ENCODE measurements around the gene TFDP2. TPM values are rescaled to one million over a fixed set of nuclear protein-coding genes. Genes with fewer than 3 reads are reported as not detected.
"Not testable (repeated sequence)": the region's sequence is repeated elsewhere in the genome, so short reads cannot be mapped to it uniquely, and the experiment has no call there.

Gene TFDP2
- total RNA-seq, 1 donor from 2014 or later: 36.7 TPM

DNA sequence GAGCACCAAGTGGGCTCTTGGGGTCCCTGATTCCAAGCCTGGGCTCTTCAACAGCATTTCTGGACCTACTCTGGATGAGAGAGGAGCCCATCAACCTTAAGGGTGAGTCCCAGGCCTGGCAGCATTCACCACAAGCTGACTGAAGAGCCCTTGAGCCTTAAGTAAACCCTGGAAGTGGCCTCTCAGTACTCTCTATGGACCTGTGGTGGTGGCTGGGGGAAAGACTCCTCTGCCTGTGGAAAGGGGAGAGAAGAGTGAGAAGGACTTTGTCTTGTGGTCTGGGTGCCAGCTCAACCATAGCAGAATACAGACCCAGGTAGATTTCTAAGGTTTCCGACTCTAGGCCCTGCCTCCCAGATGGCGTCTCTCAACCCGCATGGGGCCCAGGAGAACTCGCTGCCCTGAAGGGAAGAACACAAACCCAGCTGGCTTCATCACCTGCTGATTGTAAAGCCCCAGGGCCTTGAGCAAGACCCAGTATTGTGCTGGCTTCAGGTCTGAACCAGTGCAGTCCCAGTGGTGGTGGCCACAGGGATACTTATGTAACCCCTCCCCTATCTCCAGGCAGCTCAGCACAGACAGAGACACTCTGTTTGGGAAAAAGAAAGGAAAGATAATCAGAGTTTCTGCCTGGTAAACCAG lies 71.4 kb downstream of the TFDP2 start:
- H3K36me3 Mint-ChIP-seq (ENCODE audit: low read depth): peaks cover 4% of the 10 kb centered on the region
- no peak overlapping the region for H3K27ac Mint-ChIP-seq
- intact Hi-C loops (cut with micrococcal nuclease): no loop called here
- no peaks in the 10 kb centered on the region for H3K9me3 Mint-ChIP-seq
- no peaks in the 10 kb centered on the region for H3K27me3 Mint-ChIP-seq (ENCODE audit: low read depth)
- no peak overlapping the region for H3K4me3 Mint-ChIP-seq (ENCODE audit: low read depth)
- no peaks in the 10 kb centered on the region for H3K4me1 Mint-ChIP-seq (ENCODE audit: low read depth)
- DNase-seq (ENCODE audit: low spot score): no peak

- intact Hi-C loops (cut with micrococcal nuclease): no loop called here
- H3K27ac Mint-ChIP-seq: no peak overlapping the region
These were observed 72.0 kb downstream of the TFDP2 start for GRCh38 chr3:142077155-142077858.

DNA sequence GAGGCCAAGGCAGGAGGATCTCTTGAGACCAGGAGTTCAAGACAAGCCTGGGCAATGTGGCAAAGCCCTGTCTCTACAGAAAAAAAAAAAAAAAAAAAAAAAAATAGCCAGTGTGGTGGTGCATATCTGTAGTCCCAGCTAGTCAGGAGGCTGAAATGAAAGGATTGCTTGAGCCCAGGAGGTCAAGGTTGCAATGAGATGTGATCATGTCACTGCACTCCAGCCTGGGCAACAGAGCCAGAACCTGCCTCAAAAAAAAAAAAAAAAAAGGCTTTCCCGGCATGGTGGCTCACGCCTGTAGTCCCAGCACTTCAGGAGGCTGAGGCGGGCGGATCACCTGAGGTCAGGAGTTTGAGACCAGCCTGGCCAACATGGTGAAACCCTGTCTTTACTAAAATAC lies 73.7 kb downstream of the TFDP2 start:
- H3K9me3 Mint-ChIP-seq; intact Hi-C loops (cut with micrococcal nuclease); H3K4me3 Mint-ChIP-seq (ENCODE audit: low read depth): not testable (repeated sequence)

More at GRCh38 chr3:142077155-142077858, 72.0 kb downstream of the TFDP2 start:
- H3K4me3 Mint-ChIP-seq (ENCODE audit: low read depth): no peak overlapping the region
- H3K4me1 Mint-ChIP-seq (ENCODE audit: low read depth): no peaks in the 10 kb centered on the region
- DNase-seq (ENCODE audit: low spot score): no peak
- H3K9me3 Mint-ChIP-seq: no peaks in the 10 kb centered on the region
- H3K36me3 Mint-ChIP-seq (ENCODE audit: low read depth): peaks cover 4% of the 10 kb centered on the region
- no peaks in the 10 kb centered on the region for H3K27me3 Mint-ChIP-seq (ENCODE audit: low read depth)

GRCh38 chr3:142072816-142073215 lies 76.5 kb downstream of the TFDP2 start:
- no peaks in the 10 kb centered on the region for H3K27me3 Mint-ChIP-seq (ENCODE audit: low read depth)
- no peak overlapping the region for H3K27ac Mint-ChIP-seq
- DNase-seq (ENCODE audit: low spot score): no peak
- H3K4me1 Mint-ChIP-seq (ENCODE audit: low read depth): peaks cover 8% of the 10 kb centered on the region
- intact Hi-C loops (cut with micrococcal nuclease): no loop called here
- no peaks in the 10 kb centered on the region for H3K36me3 Mint-ChIP-seq (ENCODE audit: low read depth)
- no peak overlapping the region for H3K4me3 Mint-ChIP-seq (ENCODE audit: low read depth)
- H3K9me3 Mint-ChIP-seq: no peaks in the 10 kb centered on the region

More for the DNA sequence above, 73.7 kb downstream of the TFDP2 start:
- H3K27me3 Mint-ChIP-seq (ENCODE audit: low read depth); H3K27ac Mint-ChIP-seq; H3K36me3 Mint-ChIP-seq (ENCODE audit: low read depth); H3K4me1 Mint-ChIP-seq (ENCODE audit: low read depth); DNase-seq (ENCODE audit: low spot score): not testable (repeated sequence)

DNA sequence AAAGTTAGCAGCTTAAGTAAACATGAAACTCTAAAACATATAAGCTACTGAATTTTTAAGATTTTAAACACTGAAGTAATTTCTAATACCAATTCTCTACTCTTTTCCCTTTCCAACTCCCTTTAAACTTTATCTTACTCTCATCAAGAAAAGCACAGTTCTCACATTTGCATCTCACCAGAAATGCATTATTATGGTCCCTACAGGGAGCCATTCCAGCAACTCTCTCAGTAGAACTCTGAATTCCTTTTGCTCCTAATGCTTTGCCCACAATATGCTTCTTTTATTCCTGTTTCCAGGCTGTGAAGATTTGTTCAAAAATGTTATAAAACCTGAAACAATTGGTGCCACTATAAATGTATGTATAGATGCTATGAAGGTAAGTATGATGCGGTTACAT lies 83.4 kb downstream of the TFDP2 start:
- H3K27ac Mint-ChIP-seq: no peak overlapping the region
- DNase-seq (ENCODE audit: low spot score): no peak
- intact Hi-C loops (cut with micrococcal nuclease): no loop called here
- H3K27me3 Mint-ChIP-seq (ENCODE audit: low read depth): no peaks in the 10 kb centered on the region
- H3K4me1 Mint-ChIP-seq (ENCODE audit: low read depth): peaks cover 3% of the 10 kb centered on the region
- H3K4me3 Mint-ChIP-seq (ENCODE audit: low read depth): no peak overlapping the region
- H3K36me3 Mint-ChIP-seq (ENCODE audit: low read depth): no peaks in the 10 kb centered on the region
- no peaks in the 10 kb centered on the region for H3K9me3 Mint-ChIP-seq

GRCh38 chr3:142065344-142065743 lies 84.0 kb downstream of the TFDP2 start:
- DNase-seq (ENCODE audit: low spot score): no peak

DNA sequence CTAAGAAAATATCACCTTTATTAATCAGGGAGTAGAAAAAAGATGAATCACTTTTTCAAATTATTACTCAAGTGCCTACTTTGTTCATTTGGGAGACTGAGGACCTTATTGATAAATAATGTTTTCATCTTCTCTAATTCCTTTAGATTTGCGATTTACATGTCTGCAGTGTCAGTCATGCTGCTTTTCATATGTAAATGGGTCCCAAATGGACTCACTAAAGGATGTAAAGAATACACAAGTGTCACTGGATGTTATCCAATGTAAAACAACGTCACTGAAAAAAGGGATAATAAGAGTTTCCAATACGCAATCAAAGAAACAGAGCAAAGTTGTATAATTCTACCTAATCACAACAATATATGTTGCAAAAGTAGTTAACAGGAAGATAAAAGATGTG lies 84.9 kb downstream of the TFDP2 start:
- Mint-ChIP-seq H3K36me3 (ENCODE audit: low read depth) (no peaks in the 10 kb centered on the region), H3K9me3 (no peaks in the 10 kb centered on the region), H3K4me3 (ENCODE audit: low read depth) (no peak overlapping the region), H3K27me3 (ENCODE audit: low read depth) (no peaks in the 10 kb centered on the region), H3K4me1 (ENCODE audit: low read depth) (peaks cover 1% of the 10 kb centered on the region), H3K27ac (no peak overlapping the region)
- intact Hi-C loops (cut with micrococcal nuclease): no loop called here
- no peak for DNase-seq (ENCODE audit: low spot score)

More at GRCh38 chr3:142065344-142065743, 84.0 kb downstream of the TFDP2 start:
- peaks cover 1% of the 10 kb centered on the region for H3K4me1 Mint-ChIP-seq (ENCODE audit: low read depth)
- intact Hi-C loops (cut with micrococcal nuclease): no loop called here
- H3K27ac Mint-ChIP-seq: no peak overlapping the region
- no peaks in the 10 kb centered on the region for H3K36me3 Mint-ChIP-seq (ENCODE audit: low read depth)
- H3K27me3 Mint-ChIP-seq (ENCODE audit: low read depth): no peaks in the 10 kb centered on the region
- no peak overlapping the region for H3K4me3 Mint-ChIP-seq (ENCODE audit: low read depth)
- H3K9me3 Mint-ChIP-seq: no peaks in the 10 kb centered on the region

GRCh38 chr3:142057331-142057725 lies 92.0 kb downstream of the TFDP2 start:
- intact Hi-C loops (cut with micrococcal nuclease): no loop called here
- H3K4me3 Mint-ChIP-seq (ENCODE audit: low read depth): no peak overlapping the region
- no peak for DNase-seq (ENCODE audit: low spot score)
- H3K36me3 Mint-ChIP-seq (ENCODE audit: low read depth): peaks cover 7% of the 10 kb centered on the region
- H3K4me1 Mint-ChIP-seq (ENCODE audit: low read depth): peaks cover 5% of the 10 kb centered on the region
- no peaks in the 10 kb centered on the region for H3K27me3 Mint-ChIP-seq (ENCODE audit: low read depth)
- H3K9me3 Mint-ChIP-seq: peaks cover 5% of the 10 kb centered on the region
- no peak overlapping the region for H3K27ac Mint-ChIP-seq

DNA sequence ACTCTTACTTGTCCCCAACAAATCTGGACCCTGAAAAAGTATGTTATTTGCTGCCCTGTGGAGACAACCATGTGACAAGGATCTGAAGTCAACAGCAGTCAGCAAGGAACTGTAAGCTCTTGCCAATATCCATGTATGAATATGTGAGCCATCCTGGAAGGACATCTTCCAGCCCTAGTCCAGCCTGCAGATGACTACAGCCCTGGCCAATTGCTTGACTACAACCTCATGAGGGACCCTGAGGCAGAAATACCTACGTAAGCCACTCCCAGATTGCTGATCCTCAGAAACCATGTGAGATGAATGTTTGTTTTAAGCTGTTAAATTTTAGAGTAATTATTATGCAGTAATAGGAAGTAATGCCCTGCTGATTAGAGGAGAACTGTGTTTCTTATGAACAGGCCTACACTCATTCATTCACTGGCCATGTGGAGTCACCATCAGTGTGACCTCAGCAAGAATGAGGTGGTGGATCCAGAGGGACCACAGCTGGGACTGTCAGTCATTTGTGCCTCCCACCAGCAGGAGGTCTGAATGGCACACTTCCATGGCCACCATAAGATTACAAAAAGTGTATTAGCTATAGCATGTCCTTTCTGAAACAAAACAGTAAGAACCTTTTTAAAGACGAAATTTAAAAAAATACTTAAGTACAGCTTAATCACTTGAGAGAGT lies 92.6 kb downstream of the TFDP2 start:
- no peak for DNase-seq (ENCODE audit: low spot score)
- Mint-ChIP-seq H3K27me3 (ENCODE audit: low read depth) (no peaks in the 10 kb centered on the region), H3K4me1 (ENCODE audit: low read depth) (peaks cover 5% of the 10 kb centered on the region), H3K27ac (no peak overlapping the region), H3K4me3 (ENCODE audit: low read depth) (no peak overlapping the region), H3K36me3 (ENCODE audit: low read depth) (peaks cover 7% of the 10 kb centered on the region), H3K9me3 (peaks cover 5% of the 10 kb centered on the region)
- intact Hi-C loops (cut with micrococcal nuclease): no loop called here

DNA sequence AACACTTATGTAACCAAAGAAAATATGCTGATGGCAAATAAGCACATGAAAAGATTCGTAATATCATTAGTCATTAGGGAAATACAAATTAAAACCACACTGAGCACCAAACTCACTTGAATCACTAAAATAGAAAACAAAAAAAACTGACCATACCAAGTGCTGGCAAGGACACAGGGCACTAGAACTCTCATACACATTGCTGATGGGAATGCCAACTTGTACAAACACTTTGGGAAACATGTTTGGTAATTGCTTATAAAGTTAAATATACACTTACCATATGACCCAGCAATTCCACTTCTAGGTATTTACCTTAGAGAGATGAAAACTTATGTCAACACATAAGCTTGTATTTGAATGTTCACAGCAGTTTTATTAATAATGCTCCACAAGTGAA lies 95.5 kb downstream of the TFDP2 start:
- peaks cover 5% of the 10 kb centered on the region for H3K9me3 Mint-ChIP-seq
- no peaks in the 10 kb centered on the region for H3K27me3 Mint-ChIP-seq (ENCODE audit: low read depth)
- peaks cover 5% of the 10 kb centered on the region for H3K4me1 Mint-ChIP-seq (ENCODE audit: low read depth)
- H3K4me3 Mint-ChIP-seq (ENCODE audit: low read depth): no peak overlapping the region
- DNase-seq (ENCODE audit: low spot score): no peak
- no peak overlapping the region for H3K27ac Mint-ChIP-seq
- intact Hi-C loops (cut with micrococcal nuclease): no loop called here
- H3K36me3 Mint-ChIP-seq (ENCODE audit: low read depth): peaks cover 7% of the 10 kb centered on the region

GRCh38 chr3:142053244-142053643 lies 96.1 kb downstream of the TFDP2 start:
- H3K36me3 Mint-ChIP-seq (ENCODE audit: low read depth): peaks cover 7% of the 10 kb centered on the region
- no peak overlapping the region for H3K4me3 Mint-ChIP-seq (ENCODE audit: low read depth)
- H3K4me1 Mint-ChIP-seq (ENCODE audit: low read depth): peaks cover 5% of the 10 kb centered on the region
- no peak overlapping the region for H3K27ac Mint-ChIP-seq
- H3K9me3 Mint-ChIP-seq: peaks cover 5% of the 10 kb centered on the region
- intact Hi-C loops (cut with micrococcal nuclease): no loop called here
- H3K27me3 Mint-ChIP-seq (ENCODE audit: low read depth): no peaks in the 10 kb centered on the region
- no peak for DNase-seq (ENCODE audit: low spot score)

GRCh38 chr3:142051351-142051750 lies 98.0 kb downstream of the TFDP2 start:
- Mint-ChIP-seq H3K27me3 (ENCODE audit: low read depth) (no peaks in the 10 kb centered on the region), H3K4me1 (ENCODE audit: low read depth) (peaks cover 5% of the 10 kb centered on the region), H3K27ac (no peak overlapping the region), H3K9me3 (peaks cover 5% of the 10 kb centered on the region), H3K36me3 (ENCODE audit: low read depth) (peaks cover 7% of the 10 kb centered on the region), H3K4me3 (ENCODE audit: low read depth) (no peak overlapping the region)
- DNase-seq (ENCODE audit: low spot score): no peak
- intact Hi-C loops (cut with micrococcal nuclease): no loop called here

- Mint-ChIP-seq H3K4me3 (ENCODE audit: low read depth) (no peak overlapping the region), H3K4me1 (ENCODE audit: low read depth) (no peaks in the 10 kb centered on the region), H3K27me3 (ENCODE audit: low read depth) (no peaks in the 10 kb centered on the region), H3K36me3 (ENCODE audit: low read depth) (no peaks in the 10 kb centered on the region), H3K27ac (no peak overlapping the region), H3K9me3 (no peaks in the 10 kb centered on the region)
- no peak for DNase-seq (ENCODE audit: low spot score)
- intact Hi-C loops (cut with micrococcal nuclease): no loop called here
These were observed 102.3 kb downstream of the TFDP2 start for GRCh38 chr3:142047021-142047369.

Measured in activated T-helper 2 cell treated with anti-CD3 and anti-CD28 coated beads, Interferon-gamma antibody, Interleukin-2, Interleukin-4, amounts not matched to agents 10 μg/mL and 5 μg/mL and 100 μg/mL, durations not matched to agents 14 hours and 24 hours and 36 hours (primary cell).